Natural killer cell treated with Interleukin-12 subunit alpha and Interleukin-12 subunit beta and Interleukin-15 and Interleukin-18, amount 100 ng/mL, for 72 hours (primary cell): ENCODE results near the gene MEF2C. TPM values are rescaled to one million over a fixed set of nuclear protein-coding genes. Genes with fewer than 3 reads are reported as not detected.

ENCODE experiments used
- ATAC-seq, 2 donors: fragments of 150-1000 bp; cut with Tn5 transposase in 1 of 2; sonication (Bioruptor Pico), chemical (Tn5 transposase) in 1 of 2; 2 replicates each; pipeline ENCODE4 v1.10.0; 2021
- DNase-seq: peaks from one replicate; pipeline ENCODE4 v3.0.0; 2022; ENCODE audit warnings: low spot score
- H3K27ac Mint-ChIP-seq, 2 donors: 1 replicate in 1 of 2; 2 replicates in 1 of 2; pipeline ENCODE4 v1.8.0; 2022; ENCODE audit warnings: mixed read lengths in 2 of 2, mild to moderate bottlenecking in 1 of 2, moderate library complexity in 1 of 2
- H3K27me3 Mint-ChIP-seq, 2 donors: 1 replicate in 1 of 2; 2 replicates in 1 of 2; pipeline ENCODE4 v1.8.0; 2022; ENCODE audit warnings: mixed read lengths in 2 of 2
- H3K36me3 Mint-ChIP-seq: one replicate; pipeline ENCODE4 v1.8.0; 2022; ENCODE audit warnings: mixed read lengths
- H3K4me1 Mint-ChIP-seq, 2 donors: 1 replicate in 1 of 2; 2 replicates in 1 of 2; pipeline ENCODE4 v1.8.0; 2022; ENCODE audit warnings: low read depth in 2 of 2, mixed read lengths in 2 of 2, mild to moderate bottlenecking in 1 of 2
- H3K4me3 Mint-ChIP-seq: one replicate; pipeline ENCODE4 v1.8.0; 2022; ENCODE audit warnings: mixed read lengths
- H3K9me3 Mint-ChIP-seq: 2 replicates; pipeline ENCODE4 v1.8.0; 2022; ENCODE audit warnings: mixed read lengths
- total RNA-seq, 2 donors: library from RNA; stranded (reverse); gene quantifications; one replicate each; pipeline ENCODE4 v1.2.3, GENCODE V29; 2022

The MEF2C gene
- total RNA-seq, 2 donors from 2014 or later = 3.3 to 3.5 TPM

GRCh38 chr5:88756953-88757352 lies 126.0 kb downstream of the MEF2C start:
- no peaks in the 10 kb centered on the region for H3K9me3 Mint-ChIP-seq
- H3K4me3 Mint-ChIP-seq = no peak overlapping the region
- H3K4me1 Mint-ChIP-seq = peaks cover 14 to 17% of the 10 kb centered on the region in 2 donors
- H3K36me3 Mint-ChIP-seq = no peaks in the 10 kb centered on the region
- DNase-seq (no peak), ATAC-seq (no peak)
- peaks cover 6 to 13% of the 10 kb centered on the region in 2 donors for H3K27me3 Mint-ChIP-seq
- no peak overlapping the region for H3K27ac Mint-ChIP-seq

GRCh38 chr5:88748666-88749065 lies 134.3 kb downstream of the MEF2C start:
- Mint-ChIP-seq H3K27ac (no peak overlapping the region), H3K27me3 (peaks cover 0 to 5% of the 10 kb centered on the region in 2 donors), H3K4me3 (no peak overlapping the region), H3K36me3 (no peaks in the 10 kb centered on the region), H3K4me1 (peaks cover 10% of the 10 kb centered on the region in 2 donors), H3K9me3 (no peaks in the 10 kb centered on the region)
- DNase-seq = no peak
- ATAC-seq = no peak

- DNase-seq (no peak), ATAC-seq (no peak)
- Mint-ChIP-seq H3K9me3 (no peaks in the 10 kb centered on the region), H3K27me3 (peaks cover 3 to 8% of the 10 kb centered on the region in 2 donors), H3K4me3 (no peak overlapping the region), H3K36me3 (no peaks in the 10 kb centered on the region), H3K27ac (no peak overlapping the region), H3K4me1 (peaks cover 3 to 5% of the 10 kb centered on the region in 2 donors)
Measured at GRCh38 chr5:88746438-88746882, 136.5 kb downstream of the MEF2C start.

- Mint-ChIP-seq H3K4me1 (no peaks in the 10 kb centered on the region), H3K36me3 (no peaks in the 10 kb centered on the region), H3K27me3 (peaks cover 0 to 8% of the 10 kb centered on the region in 2 donors), H3K4me3 (no peak overlapping the region), H3K27ac (no peak overlapping the region), H3K9me3 (no peaks in the 10 kb centered on the region)
- peak in 1 of 2 donors; percentile 20 for ATAC-seq
- DNase-seq = no peak
Measured at GRCh38 chr5:88745093-88745696, 137.8 kb downstream of the MEF2C start.

- Mint-ChIP-seq H3K36me3 (no peaks in the 10 kb centered on the region), H3K27me3 (peaks cover 0 to 8% of the 10 kb centered on the region in 2 donors), H3K4me1 (no peaks in the 10 kb centered on the region), H3K4me3 (no peak overlapping the region), H3K9me3 (no peaks in the 10 kb centered on the region), H3K27ac (no peak overlapping the region)
- no peak for ATAC-seq
- DNase-seq = no peak
Measured at GRCh38 chr5:88743231-88743834, 139.7 kb downstream of the MEF2C start.

- H3K36me3 Mint-ChIP-seq = no peaks in the 10 kb centered on the region
- H3K4me1 Mint-ChIP-seq = no peaks in the 10 kb centered on the region
- H3K27ac Mint-ChIP-seq = no peak overlapping the region
Measured at GRCh38 chr5:88741964-88742363, 141.0 kb downstream of the MEF2C start.

GRCh38 chr5:88740604-88741185 lies 142.3 kb downstream of the MEF2C start:
- no peaks in the 10 kb centered on the region for H3K36me3 Mint-ChIP-seq
- DNase-seq (no peak), ATAC-seq (no peak)
- no peak overlapping the region for H3K4me3 Mint-ChIP-seq
- peaks cover 0 to 8% of the 10 kb centered on the region in 2 donors for H3K27me3 Mint-ChIP-seq
- no peaks in the 10 kb centered on the region for H3K9me3 Mint-ChIP-seq
- no peak overlapping the region for H3K27ac Mint-ChIP-seq
- H3K4me1 Mint-ChIP-seq = no peaks in the 10 kb centered on the region

More at GRCh38 chr5:88741964-88742363, 141.0 kb downstream of the MEF2C start:
- Mint-ChIP-seq H3K9me3 (no peaks in the 10 kb centered on the region), H3K4me3 (no peak overlapping the region), H3K27me3 (peaks cover 0 to 8% of the 10 kb centered on the region in 2 donors)
- DNase-seq (no peak), ATAC-seq (no peak)

GRCh38 chr5:88736494-88736893 lies 146.5 kb downstream of the MEF2C start:
- Mint-ChIP-seq H3K36me3 (no peaks in the 10 kb centered on the region), H3K4me1 (peaks cover 11 to 12% of the 10 kb centered on the region in 2 donors), H3K9me3 (no peaks in the 10 kb centered on the region), H3K4me3 (no peak overlapping the region), H3K27me3 (no peaks in the 10 kb centered on the region), H3K27ac (no peak overlapping the region)
- DNase-seq (no peak), ATAC-seq (no peak)

- Mint-ChIP-seq H3K27ac (no peak overlapping the region), H3K9me3 (no peaks in the 10 kb centered on the region), H3K4me3 (no peak overlapping the region), H3K27me3 (no peaks in the 10 kb centered on the region), H3K36me3 (no peaks in the 10 kb centered on the region), H3K4me1 (peaks cover 11 to 12% of the 10 kb centered on the region in 2 donors)
- DNase-seq = no peak
- ATAC-seq = no peak
Measured at GRCh38 chr5:88734983-88735382, 148.0 kb downstream of the MEF2C start.

- Mint-ChIP-seq H3K9me3 (no peaks in the 10 kb centered on the region), H3K36me3 (no peaks in the 10 kb centered on the region), H3K4me3 (peak overlapping the region; percentile 67), H3K4me1 (peaks cover 11 to 12% of the 10 kb centered on the region in 2 donors), H3K27ac (peak overlapping the region in 1 of 2 donors; percentile 66), H3K27me3 (no peaks in the 10 kb centered on the region)
- no peak for DNase-seq
- peak in 1 of 2 donors; percentile 66 for ATAC-seq
Measured at GRCh38 chr5:88734191-88734640, 148.8 kb downstream of the MEF2C start.

GRCh38 chr5:88732862-88733261 lies 150.1 kb downstream of the MEF2C start:
- peaks cover 11 to 12% of the 10 kb centered on the region in 2 donors for H3K4me1 Mint-ChIP-seq
- H3K36me3 Mint-ChIP-seq = no peaks in the 10 kb centered on the region
- H3K27me3 Mint-ChIP-seq = no peaks in the 10 kb centered on the region
- DNase-seq (no peak), ATAC-seq (peak in 1 of 2 donors; percentile 34)
- no peaks in the 10 kb centered on the region for H3K9me3 Mint-ChIP-seq
- H3K27ac Mint-ChIP-seq = peak overlapping the region in 1 of 2 donors; percentile 5
- H3K4me3 Mint-ChIP-seq = no peak overlapping the region

GRCh38 chr5:88732181-88732633 lies 150.8 kb downstream of the MEF2C start:
- H3K9me3 Mint-ChIP-seq = no peaks in the 10 kb centered on the region
- no peak for ATAC-seq
- peaks cover 11 to 12% of the 10 kb centered on the region in 2 donors for H3K4me1 Mint-ChIP-seq
- no peak for DNase-seq
- no peaks in the 10 kb centered on the region for H3K27me3 Mint-ChIP-seq
- H3K36me3 Mint-ChIP-seq = no peaks in the 10 kb centered on the region
- H3K27ac Mint-ChIP-seq = no peak overlapping the region
- no peak overlapping the region for H3K4me3 Mint-ChIP-seq

- DNase-seq = no peak
- no peaks in the 10 kb centered on the region for H3K9me3 Mint-ChIP-seq
- H3K27ac Mint-ChIP-seq = no peak overlapping the region
- H3K4me1 Mint-ChIP-seq = peaks cover 11 to 12% of the 10 kb centered on the region in 2 donors
- no peaks in the 10 kb centered on the region for H3K27me3 Mint-ChIP-seq
- no peaks in the 10 kb centered on the region for H3K36me3 Mint-ChIP-seq
- H3K4me3 Mint-ChIP-seq = no peak overlapping the region
- no peak for ATAC-seq
Measured at GRCh38 chr5:88729829-88730182, 153.2 kb downstream of the MEF2C start.
